PC-3 (cell line): ENCODE results near the gene SLC15A1. TPM values are rescaled to one million over a fixed set of nuclear protein-coding genes. Genes with fewer than 3 reads are reported as not detected.

ENCODE experiments used
- ATAC-seq: fragments of 200-7000 bp; cut with Tn5 transposase; 2 replicates; pipeline ENCODE4 v1.9.1; 2020; ENCODE audit warnings: mild to moderate bottlenecking, moderate library complexity
- BruUV-seq: library from RNA; stranded (reverse); fragments of 400-500 nt; replicated peaks from 2 replicates; lab custom pipeline; 2021; lab: Mats Ljungman, UMichigan
- CTCF ChIA-PET: fragments of 300-600 bp; sonication (Branson Sonifier 250); formaldehyde crosslinking; loops from one replicate; lab custom pipeline; 2022; ENCODE audit warnings: antibody characterized with exemption; lab: Charles Lee
- POLR2A ChIA-PET: fragments of 300-600 bp; sonication (Branson Sonifier 250); formaldehyde crosslinking; loops from one replicate; lab custom pipeline; 2022; ENCODE audit warnings: antibody characterized with exemption; ENCODE audit not compliant: unreplicated experiment; lab: Charles Lee
- DNase-seq: peaks from one replicate; pipeline ENCODE4 v3.0.0-alpha.2; 2015
- H2AFZ ChIP-seq: fragments of 300-600 bp; sonication (generic); 2 replicates; pipeline ENCODE4 v1.6.0; 2016; ENCODE audit warnings: antibody characterized with exemption, low read length
- H3F3A ChIP-seq: fragments of 300-600 bp; sonication (generic); one replicate; pipeline ENCODE4 v1.6.0; 2017; ENCODE audit warnings: antibody characterized with exemption, low read length, control low read depth, mild to moderate bottlenecking; ENCODE audit not compliant: unreplicated experiment
- H3K27ac ChIP-seq: fragments of 300-600 bp; sonication (generic); 2 replicates; pipeline ENCODE4 v1.5.1; 2016; ENCODE audit warnings: mild to moderate bottlenecking, low read length
- H3K27me3 ChIP-seq: fragments of 300-600 bp; sonication (generic); 2 replicates; pipeline ENCODE4 v1.6.1; 2016; ENCODE audit warnings: low read length, mixed read lengths
- H3K36me3 ChIP-seq: fragments of 300-600 bp; sonication (generic); 2 replicates; pipeline ENCODE4 v1.6.1; 2016; ENCODE audit warnings: low read depth, mixed run types, low read length, mixed read lengths
- H3K4me1 ChIP-seq: fragments of 300-600 bp; sonication (generic); 2 replicates; pipeline ENCODE4 v1.5.1; 2016; ENCODE audit warnings: low read length; ENCODE audit not compliant: insufficient read depth
- H3K4me2 ChIP-seq: fragments of 300-600 bp; sonication (generic); 2 replicates; pipeline ENCODE4 v1.6.0; 2016; ENCODE audit warnings: low read length
- H3K4me3 ChIP-seq: fragments of 300-600 bp; sonication (generic); 2 replicates; pipeline ENCODE4 v1.5.1; 2016; ENCODE audit warnings: mild to moderate bottlenecking, low read length, mixed read lengths
- H3K79me2 ChIP-seq: fragments of 300-600 bp; sonication (generic); 2 replicates; pipeline ENCODE4 v1.6.1; 2017; ENCODE audit warnings: low read length, mixed read lengths
- H3K9ac ChIP-seq: fragments of 300-600 bp; sonication (generic); 2 replicates; pipeline ENCODE4 v1.6.0; 2016; ENCODE audit warnings: mild to moderate bottlenecking, low read length
- H3K9me2 ChIP-seq: fragments of 300-600 bp; sonication (generic); replicated peaks from 2 replicates; pipeline ENCODE4 v1.6.1; 2016; ENCODE audit warnings: mixed run types, low read length, mixed read lengths
- H3K9me3 ChIP-seq: fragments of 300-600 bp; sonication (generic); 2 replicates; pipeline ENCODE4 v1.6.1; 2016; ENCODE audit warnings: low read length, mixed read lengths
- H4K20me1 ChIP-seq: fragments of 300-600 bp; sonication (generic); 2 replicates; pipeline ENCODE4 v1.6.1; 2016; ENCODE audit warnings: low read length, mixed read lengths
- EZH2 ChIP-seq: fragments of 300-600 bp; sonication (generic); IDR thresholded peaks from one replicate; pipeline ENCODE4 v1.6.1; 2017; ENCODE audit warnings: antibody characterized with exemption, mild to moderate bottlenecking, low read length; ENCODE audit not compliant: unreplicated experiment
- EZH2phosphoT487 ChIP-seq: fragments of 300-600 bp; sonication (generic); IDR thresholded peaks from 2 replicates; pipeline ENCODE4 v1.6.1; 2018; ENCODE audit warnings: mild to moderate bottlenecking, antibody characterized with exemption, low read length, borderline replicate concordance
- intact Hi-C: fragments of 100-400 bp; cut with micrococcal nuclease; formaldehyde crosslinking; loops from 2 replicates; pipeline ENCODE4 v1.9.0; 2023
- total RNA-seq: library from RNA; depleted of rRNA; stranded (reverse); fragments of >200 nt; gene quantifications from 2 replicates; pipeline ENCODE4 v1.2.3, GENCODE V29; 2014
- TF ChIP-seq, protein P1 (sequence below): fragments of 300-600 bp; sonication (generic); conservative IDR thresholded peaks from 2 replicates; pipeline ENCODE4 v1.5.1; 2017; ENCODE audit warnings: antibody characterized with exemption, low read depth, mild to moderate bottlenecking, low read length

SLC15A1 gene
- total RNA-seq, 1 experiment from 2014 or later: 1.7 TPM

DNA sequence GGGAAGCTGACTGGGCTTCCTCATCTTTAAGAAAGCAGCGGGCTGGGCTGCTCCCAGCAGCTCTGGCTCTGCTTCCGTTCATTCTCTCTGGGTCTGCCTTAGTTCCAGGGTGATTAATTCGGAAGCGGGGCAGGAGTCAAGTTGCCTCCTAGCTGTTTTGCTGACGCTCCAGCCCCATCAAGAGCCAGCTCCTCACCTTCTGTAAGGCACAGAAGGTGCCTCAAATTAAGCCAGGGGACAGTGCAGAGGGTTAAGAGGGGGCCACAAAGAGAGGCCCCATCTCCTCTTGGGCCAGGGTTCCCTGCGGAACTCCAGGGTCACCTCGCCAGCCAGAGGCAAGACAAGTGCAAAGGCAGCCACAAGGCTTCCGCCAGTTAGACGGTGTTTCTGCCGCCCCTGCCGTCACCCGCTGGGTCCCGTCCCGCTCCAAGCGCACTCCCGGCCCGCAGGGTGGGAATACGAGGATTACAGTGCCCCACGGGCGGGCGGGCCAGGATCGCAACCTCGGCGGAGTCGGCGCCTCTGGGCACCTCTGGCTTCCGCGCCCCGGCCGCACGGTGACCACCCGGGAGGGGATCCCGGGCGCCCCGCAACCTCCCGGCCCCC, 508 bp downstream of the SLC15A1 start:
- Histone ChIP-seq H3K4me1 (no peaks in the 10 kb centered on the region), H3K9ac (no peak overlapping the region), H3F3A (no peaks in the 10 kb centered on the region), H4K20me1 (no peaks in the 10 kb centered on the region), H3K27me3 (no peaks in the 10 kb centered on the region), H3K36me3 (no peaks in the 10 kb centered on the region), H3K9me2 (no peaks in the 10 kb centered on the region), H3K9me3 (no peaks in the 10 kb centered on the region), H3K4me2 (peak overlapping the region; percentile 72), H3K79me2 (no peaks in the 10 kb centered on the region), H3K4me3 (peak overlapping the region; percentile 60), H2AFZ (peak overlapping the region; percentile 54), H3K27ac (no peak overlapping the region)
- no peak for TF ChIP-seq EZH2
- TF ChIP-seq, protein P1, sequence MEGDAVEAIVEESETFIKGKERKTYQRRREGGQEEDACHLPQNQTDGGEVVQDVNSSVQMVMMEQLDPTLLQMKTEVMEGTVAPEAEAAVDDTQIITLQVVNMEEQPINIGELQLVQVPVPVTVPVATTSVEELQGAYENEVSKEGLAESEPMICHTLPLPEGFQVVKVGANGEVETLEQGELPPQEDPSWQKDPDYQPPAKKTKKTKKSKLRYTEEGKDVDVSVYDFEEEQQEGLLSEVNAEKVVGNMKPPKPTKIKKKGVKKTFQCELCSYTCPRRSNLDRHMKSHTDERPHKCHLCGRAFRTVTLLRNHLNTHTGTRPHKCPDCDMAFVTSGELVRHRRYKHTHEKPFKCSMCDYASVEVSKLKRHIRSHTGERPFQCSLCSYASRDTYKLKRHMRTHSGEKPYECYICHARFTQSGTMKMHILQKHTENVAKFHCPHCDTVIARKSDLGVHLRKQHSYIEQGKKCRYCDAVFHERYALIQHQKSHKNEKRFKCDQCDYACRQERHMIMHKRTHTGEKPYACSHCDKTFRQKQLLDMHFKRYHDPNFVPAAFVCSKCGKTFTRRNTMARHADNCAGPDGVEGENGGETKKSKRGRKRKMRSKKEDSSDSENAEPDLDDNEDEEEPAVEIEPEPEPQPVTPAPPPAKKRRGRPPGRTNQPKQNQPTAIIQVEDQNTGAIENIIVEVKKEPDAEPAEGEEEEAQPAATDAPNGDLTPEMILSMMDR: no peak
- TF ChIP-seq EZH2phosphoT487: no peak
- ChIA-PET CTCF (no interaction called here), POLR2A (no interaction called here)
- ATAC-seq: peak; percentile 74
- BruUV-seq: no TSS peak
- DNase-seq: peak; percentile 36
- intact Hi-C loops: no loop called here

DNA sequence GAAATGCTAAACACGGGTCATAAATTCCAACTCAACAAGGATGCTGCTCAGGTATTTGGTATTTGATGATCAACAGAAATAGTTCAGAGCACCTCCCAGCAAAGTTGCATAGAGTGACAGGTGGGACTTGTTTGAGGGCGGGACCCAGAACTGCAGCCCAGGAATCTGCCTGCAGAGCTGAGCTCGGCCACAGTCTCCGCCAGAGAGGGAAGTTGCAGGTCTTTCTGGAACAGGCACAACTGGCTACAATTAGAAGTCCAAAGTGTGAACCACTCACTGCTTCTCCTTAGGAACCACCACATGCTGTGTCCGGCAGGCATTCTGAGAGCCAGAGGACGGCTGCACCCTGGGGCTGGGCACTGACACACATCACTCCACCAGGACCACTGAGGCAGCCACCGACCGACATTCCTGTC, 1.1 kb downstream of the SLC15A1 start:
- DNase-seq (peak; percentile 44), ATAC-seq (peak; percentile 71)
- H3K27ac ChIP-seq: no peak overlapping the region
- no peaks in the 10 kb centered on the region for H3K9me3 ChIP-seq
- H3K36me3 ChIP-seq: no peaks in the 10 kb centered on the region
- peak overlapping the region; percentile 60 for H3K4me3 ChIP-seq
- no peaks in the 10 kb centered on the region for H3K79me2 ChIP-seq
- no peaks in the 10 kb centered on the region for H3K9me2 ChIP-seq
- ChIA-PET CTCF (no interaction called here), POLR2A (no interaction called here)
- no peaks in the 10 kb centered on the region for H4K20me1 ChIP-seq
- no TSS peak for BruUV-seq
- H3F3A ChIP-seq: no peaks in the 10 kb centered on the region
- no peaks in the 10 kb centered on the region for H3K27me3 ChIP-seq
- H2AFZ ChIP-seq: peak overlapping the region; percentile 54
- no peak overlapping the region for H3K9ac ChIP-seq
- no peaks in the 10 kb centered on the region for H3K4me1 ChIP-seq
- H3K4me2 ChIP-seq: peak overlapping the region; percentile 72
- intact Hi-C loops: no loop called here
- no peak for TF ChIP-seq EZH2
- TF ChIP-seq EZH2phosphoT487: no peak
- TF ChIP-seq, protein P1: no peak

DNA sequence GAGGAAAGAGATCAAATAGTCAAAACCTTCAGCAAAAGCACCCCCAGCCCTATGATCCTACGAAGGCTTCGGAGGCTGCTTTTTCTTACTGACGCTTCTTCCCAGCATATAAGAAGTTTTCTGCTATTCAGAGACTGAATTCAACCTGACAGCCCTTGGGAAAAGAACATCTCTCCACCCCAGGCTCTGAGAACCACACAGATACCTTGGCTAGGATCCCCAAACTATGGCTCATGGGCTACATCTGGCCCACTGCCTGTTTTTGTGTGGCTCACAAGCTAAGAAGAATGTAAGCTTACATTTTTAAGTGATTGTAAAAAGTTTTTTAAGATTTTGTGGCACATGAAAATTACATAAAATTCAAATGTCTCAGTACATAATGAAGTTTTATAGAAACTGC, 3.0 kb downstream of the SLC15A1 start:
- ChIA-PET POLR2A (interaction anchor here (0.6 kb wide), 1 partner anchor 183 kb away, joined by 3 read pairs; no protein-coding TSS in a partner anchor), CTCF (no interaction called here)
- Histone ChIP-seq H3K9ac (no peak overlapping the region), H3K9me2 (no peaks in the 10 kb centered on the region), H3K27ac (no peak overlapping the region), H3K36me3 (no peaks in the 10 kb centered on the region), H2AFZ (no peak overlapping the region), H3K4me3 (no peak overlapping the region), H3K27me3 (no peaks in the 10 kb centered on the region), H3K79me2 (no peaks in the 10 kb centered on the region), H3K9me3 (no peaks in the 10 kb centered on the region), H4K20me1 (no peaks in the 10 kb centered on the region), H3K4me1 (no peaks in the 10 kb centered on the region), H3K4me2 (no peak overlapping the region), H3F3A (no peaks in the 10 kb centered on the region)
- no TSS peak for BruUV-seq
- no peak for DNase-seq
- intact Hi-C loops: no loop called here
- TF ChIP-seq, protein P1: no peak
- TF ChIP-seq EZH2phosphoT487 (no peak), EZH2 (no peak)
- no peak for ATAC-seq
